ENCODE results near the gene FCHSD1. TPM values are rescaled to one million over a fixed set of nuclear protein-coding genes. Genes with fewer than 3 reads are reported as not detected.
A peak's percentile ranks its signal among the peaks of the same experiment; 100 is the strongest.

The FCHSD1 gene
- total and polyA plus RNA-seq, 12 donors: 1.2 to 6.8 (median 2.8) TPM

GRCh38 chr5:141672071-141672840 is 21.0 kb upstream of the FCHSD1 start:
- no peak for TF ChIP-seq CTCF (IDR thresholded peaks at IDR 0.05)
- Histone ChIP-seq H3K4me3 (no peak overlapping the region), H3K4me1 (peaks cover 0 to 38% (median 4%) of the 10 kb centered on the region in 9 donors), H3K27me3 (no peaks in the 10 kb centered on the region), H3K27ac (peak overlapping the region in 2 of 10 donors; percentile 4 to 48), H3K36me3 (peaks cover 0 to 92% (median 8%) of the 10 kb centered on the region in 9 donors), H3K9me3 (no peaks in the 10 kb centered on the region)
- ATAC-seq: peak in 4 of 8 donors; percentile 2 to 20 (median 13)
- intact Hi-C loops (cut with DNase I): no loop called here
- WGBS, 2 donors: 91 to 94% methylated on average over 23 of the region's 23 CpGs
- no peak for DNase-seq

- Histone ChIP-seq H3K4me1 (peaks cover 0 to 22% (median 4%) of the 10 kb centered on the region in 9 donors), H3K27me3 (no peaks in the 10 kb centered on the region), H3K36me3 (peaks cover 0 to 83% (median 8%) of the 10 kb centered on the region in 9 donors), H3K27ac (no peak overlapping the region), H3K9me3 (no peaks in the 10 kb centered on the region), H3K4me3 (no peak overlapping the region)
- WGBS, 2 donors: 84 to 89% methylated on average over 4 of the region's 4 CpGs
- intact Hi-C loops (cut with DNase I): loop anchor here in 1 of 10 donors (10.0 kb wide), 1 partner anchor 1225 kb away; no protein-coding TSS in a partner anchor
- no peak for TF ChIP-seq CTCF (IDR thresholded peaks at IDR 0.05)
- DNase-seq: no peak
- ATAC-seq: no peak
These were observed 18.3 kb upstream of the FCHSD1 start for GRCh38 chr5:141669520-141669919.

GRCh38 chr5:141668601-141669265 is 17.5 kb upstream of the FCHSD1 start:
- no peak overlapping the region for H3K4me3 ChIP-seq
- TF ChIP-seq CTCF (IDR thresholded peaks at IDR 0.05): no peak

More at GRCh38 chr5:141668601-141669265, 17.5 kb upstream of the FCHSD1 start:
- H3K27me3 ChIP-seq: no peaks in the 10 kb centered on the region
- peaks cover 0 to 16% (median 4%) of the 10 kb centered on the region in 9 donors for H3K4me1 ChIP-seq
- ATAC-seq: no peak
- no peaks in the 10 kb centered on the region for H3K9me3 ChIP-seq
- H3K27ac ChIP-seq: no peak overlapping the region
- WGBS, 2 donors: 76 to 85% methylated on average over 8 of the region's 8 CpGs
- H3K36me3 ChIP-seq: peaks cover 0 to 86% (median 13%) of the 10 kb centered on the region in 9 donors
- no peak for DNase-seq
- intact Hi-C loops (cut with DNase I): loop anchor here in 1 of 10 donors (10.0 kb wide), 1 partner anchor 1226 kb away; no protein-coding TSS in a partner anchor

All from heart right ventricle (tissue), 16 donors.